WTC11 (cell line): ENCODE measurements around the gene LMO1. TPM values are rescaled to one million over a fixed set of nuclear protein-coding genes. Genes with fewer than 3 reads are reported as not detected.

Experiments used
- ATAC-seq: fragments of 200-7000 bp; cut with Tn5 transposase; 2 replicates; pipeline ENCODE4 v1.10.0; 2021; ENCODE audit warnings: mild to moderate bottlenecking, moderate library complexity
- CTCF ChIA-PET: fragments of 300-600 bp; sonication (Branson Sonifier 250); formaldehyde crosslinking; loops from one replicate; lab custom pipeline; 2021; ENCODE audit warnings: antibody characterized with exemption; lab: Charles Lee
- POLR2A ChIA-PET: fragments of 350-600 bp; sonication (Branson Sonifier 250); formaldehyde crosslinking; loops from one replicate; lab custom pipeline; 2021; ENCODE audit warnings: antibody characterized with exemption; lab: Charles Lee
- DNase-seq: peaks from one replicate; pipeline ENCODE4 v3.0.0; 2021; ENCODE audit warnings: low spot score
- H3K27ac Mint-ChIP-seq: 2 replicates; pipeline ENCODE4 v1.8.0; 2021; ENCODE audit warnings: mixed read lengths
- H3K27me3 Mint-ChIP-seq: 2 replicates; pipeline ENCODE4 v1.8.0; 2021; ENCODE audit warnings: low read depth, mild to moderate bottlenecking, moderate library complexity, mixed read lengths
- H3K36me3 Mint-ChIP-seq: 2 replicates; pipeline ENCODE4 v1.8.0; 2021; ENCODE audit warnings: mixed read lengths
- H3K4me1 Mint-ChIP-seq: 2 replicates; pipeline ENCODE4 v1.8.0; 2022; ENCODE audit warnings: mixed read lengths
- H3K4me3 Mint-ChIP-seq: 2 replicates; pipeline ENCODE4 v1.8.0; 2021; ENCODE audit warnings: mild to moderate bottlenecking, moderate library complexity, mixed read lengths
- H3K9me3 Mint-ChIP-seq: 2 replicates; pipeline ENCODE4 v1.8.0; 2021; ENCODE audit warnings: mixed read lengths
- CBFB ChIP-seq: sonication (generic); formaldehyde crosslinking; IDR thresholded peaks from 2 replicates; pipeline ENCODE4 v1.8.1; 2022; ENCODE audit warnings: mild to moderate bottlenecking, low read depth, missing genetic modification reagents
- CTCF ChIP-seq: fragments of 200-600 bp; IDR thresholded peaks from 2 replicates; pipeline ENCODE4 v1.8.0; 2022; ENCODE audit warnings: antibody characterized with exemption
- EMX1 ChIP-seq: fragments of 250-450 bp; sonication (Bioruptor Pico); IDR thresholded peaks from 2 replicates; pipeline ENCODE4 v1.8.0; 2021; ENCODE audit warnings: mild to moderate bottlenecking
- FOXJ3 ChIP-seq: sonication (generic); formaldehyde crosslinking; IDR thresholded peaks from 2 replicates; pipeline ENCODE4 v1.9.0; 2021; ENCODE audit warnings: missing genetic modification reagents, mild to moderate bottlenecking, borderline replicate concordance
- FOXP1 ChIP-seq: sonication (generic); formaldehyde crosslinking; IDR thresholded peaks from 2 replicates; pipeline ENCODE4 v1.8.0; 2022; ENCODE audit warnings: missing genetic modification reagents, mild to moderate bottlenecking, moderate library complexity, borderline replicate concordance
- IRF1 ChIP-seq: sonication (generic); formaldehyde crosslinking; IDR thresholded peaks from 2 replicates; pipeline ENCODE4 v1.8.0; 2023; ENCODE audit warnings: missing genetic modification reagents
- IRF2 ChIP-seq: sonication (generic); formaldehyde crosslinking; IDR thresholded peaks from 2 replicates; pipeline ENCODE4 v1.8.0; 2022; ENCODE audit warnings: low read depth, missing genetic modification reagents, borderline replicate concordance
- JUN ChIP-seq: sonication (generic); formaldehyde crosslinking; IDR thresholded peaks from 2 replicates; pipeline ENCODE4 v1.8.0; 2023; ENCODE audit warnings: mild to moderate bottlenecking, missing genetic modification reagents
- NFYB ChIP-seq: sonication (generic); formaldehyde crosslinking; conservative IDR thresholded peaks from 2 replicates; pipeline ENCODE4 v1.8.0; 2022; ENCODE audit warnings: low read depth, missing genetic modification reagents
- NR1H2 ChIP-seq: sonication (generic); formaldehyde crosslinking; IDR thresholded peaks from 2 replicates; pipeline ENCODE4 v1.9.0; 2021; ENCODE audit warnings: mild to moderate bottlenecking, moderate library complexity, missing genetic modification reagents
- NR2C2 ChIP-seq: sonication (generic); formaldehyde crosslinking; IDR thresholded peaks from 2 replicates; pipeline ENCODE4 v1.8.0; 2022; ENCODE audit warnings: mild to moderate bottlenecking, missing genetic modification reagents
- NR3C1 ChIP-seq: sonication (generic); formaldehyde crosslinking; conservative IDR thresholded peaks from 2 replicates; pipeline ENCODE4 v1.8.1; 2023; ENCODE audit warnings: low read depth, mild to moderate bottlenecking, missing genetic modification reagents
- RELA ChIP-seq: sonication (generic); formaldehyde crosslinking; IDR thresholded peaks from 2 replicates; pipeline ENCODE4 v1.8.1; 2022; ENCODE audit warnings: missing genetic modification reagents, mild to moderate bottlenecking, borderline replicate concordance
- SMAD4 ChIP-seq: sonication (generic); formaldehyde crosslinking; IDR thresholded peaks from 2 replicates; pipeline ENCODE4 v1.8.0; 2022; ENCODE audit warnings: mild to moderate bottlenecking, missing genetic modification reagents
- SOX15 ChIP-seq: fragments of 250-450 bp; sonication (Bioruptor Pico); IDR thresholded peaks from 2 replicates; pipeline ENCODE4 v1.9.0; 2021; ENCODE audit warnings: mild to moderate bottlenecking
- TP53 ChIP-seq: sonication (generic); formaldehyde crosslinking; IDR thresholded peaks from 2 replicates; pipeline ENCODE4 v1.8.1; 2023; ENCODE audit warnings: mild to moderate bottlenecking, missing genetic modification reagents
- ZNF121 ChIP-seq: sonication (generic); formaldehyde crosslinking; IDR thresholded peaks from 2 replicates; pipeline ENCODE4 v1.8.0; 2023; ENCODE audit warnings: missing genetic modification reagents
- ZNF219 ChIP-seq: sonication (generic); formaldehyde crosslinking; IDR thresholded peaks from 2 replicates; pipeline ENCODE4 v1.8.0; 2023; ENCODE audit warnings: missing genetic modification reagents, mild to moderate bottlenecking, borderline replicate concordance
- ZNF263 ChIP-seq: sonication (generic); formaldehyde crosslinking; IDR thresholded peaks from 2 replicates; pipeline ENCODE4 v1.8.1; 2022; ENCODE audit warnings: low read depth, mild to moderate bottlenecking, moderate library complexity, missing genetic modification reagents
- ZNF416 ChIP-seq: fragments of 250-450 bp; sonication (Bioruptor Pico); IDR thresholded peaks from 2 replicates; pipeline ENCODE4 v1.9.0; 2021; ENCODE audit warnings: mild to moderate bottlenecking, inconsistent platforms
- ZNF425 ChIP-seq: fragments of 250-450 bp; sonication (Bioruptor Pico); conservative IDR thresholded peaks from 2 replicates; pipeline ENCODE4 v1.9.0; 2021; ENCODE audit warnings: mild to moderate bottlenecking
- ZNF512 ChIP-seq: sonication (generic); formaldehyde crosslinking; IDR thresholded peaks from 2 replicates; pipeline ENCODE4 v1.8.1; 2022; ENCODE audit warnings: missing genetic modification reagents, borderline replicate concordance
- ZNF671 ChIP-seq: fragments of 250-450 bp; sonication (Bioruptor Pico); IDR thresholded peaks from 2 replicates; pipeline ENCODE4 v1.8.0; 2021; ENCODE audit warnings: mild to moderate bottlenecking
- total RNA-seq: library from RNA; stranded (reverse); gene quantifications from 3 replicates; pipeline ENCODE4 v1.2.3, GENCODE V29; 2021
- TF ChIP-seq, protein P1 (sequence below): sonication (generic); formaldehyde crosslinking; IDR thresholded peaks from 2 replicates; pipeline ENCODE4 v1.8.1; 2023; ENCODE audit warnings: mild to moderate bottlenecking, missing genetic modification reagents, moderate library complexity
- TF ChIP-seq, protein P2 (sequence below): sonication (generic); formaldehyde crosslinking; IDR thresholded peaks from 2 replicates; pipeline ENCODE4 v1.8.1; 2023; ENCODE audit warnings: mild to moderate bottlenecking, missing genetic modification reagents, moderate library complexity

LMO1 gene
- total RNA-seq, 1 experiment from 2014 or later = 0.44 TPM

DNA sequence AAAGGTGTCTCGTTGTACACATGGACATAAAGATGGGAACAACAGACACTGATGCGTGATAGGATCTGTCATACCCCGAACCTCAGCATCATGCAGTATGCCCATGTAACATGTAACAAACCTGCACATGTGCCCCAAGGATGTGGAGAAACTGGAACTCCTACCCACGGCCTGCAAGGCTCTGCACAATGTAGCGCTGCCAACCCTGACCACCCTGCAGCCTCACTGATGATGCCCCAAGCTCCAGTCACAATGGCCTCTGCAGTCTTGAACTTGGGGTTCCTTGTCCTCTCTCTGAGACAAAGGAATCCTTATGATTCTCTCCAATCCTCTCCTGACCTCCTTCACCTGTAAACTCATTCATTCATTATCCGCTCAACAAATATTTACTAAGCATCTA, 14.2 kb downstream of the LMO1 start (continued):
- TF ChIP-seq IRF1 (CRISPR knock-in tag) = no peak

GRCh38 chr11:8248786-8249185, 14.9 kb downstream of the LMO1 start:
- H3K9me3 Mint-ChIP-seq = no peaks in the 10 kb centered on the region
- CTCF ChIA-PET = interaction anchor here (0.7 to 5.4 kb wide), 5 partner anchors 14 to 56 kb away, joined by 3 to 57 read pairs (median 6); partner anchors contain the start of gene LMO1
- no peak for TF ChIP-seq JUN
- no peak for TF ChIP-seq ZNF512 (CRISPR knock-in tag)
- no peak for TF ChIP-seq NFYB (CRISPR knock-in tag)
- TF ChIP-seq NR1H2 (CRISPR knock-in tag) = no peak
- TF ChIP-seq CBFB = no peak
- no peak overlapping the region for H3K27ac Mint-ChIP-seq
- POLR2A ChIA-PET = no interaction called here
- DNase-seq = peak; percentile 3
- peaks cover 2% of the 10 kb centered on the region; the same call in 1 of the 2 replicates for H3K4me1 Mint-ChIP-seq
- H3K4me3 Mint-ChIP-seq = no peak overlapping the region
- no peaks in the 10 kb centered on the region; the same call in 1 of the 2 replicates for H3K27me3 Mint-ChIP-seq
- ATAC-seq = no peak
- H3K36me3 Mint-ChIP-seq = no peaks in the 10 kb centered on the region

GRCh38 chr11:8247312-8247711, 16.4 kb downstream of the LMO1 start:
- peaks cover 13% of the 10 kb centered on the region for H3K4me1 Mint-ChIP-seq
- TF ChIP-seq FOXJ3 = no peak
- TF ChIP-seq, protein P1, sequence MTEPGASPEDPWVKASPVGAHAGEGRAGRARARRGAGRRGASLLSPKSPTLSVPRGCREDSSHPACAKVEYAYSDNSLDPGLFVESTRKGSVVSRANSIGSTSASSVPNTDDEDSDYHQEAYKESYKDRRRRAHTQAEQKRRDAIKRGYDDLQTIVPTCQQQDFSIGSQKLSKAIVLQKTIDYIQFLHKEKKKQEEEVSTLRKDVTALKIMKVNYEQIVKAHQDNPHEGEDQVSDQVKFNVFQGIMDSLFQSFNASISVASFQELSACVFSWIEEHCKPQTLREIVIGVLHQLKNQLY = no peak
- peak; percentile 49 for TF ChIP-seq CTCF
- no peak for TF ChIP-seq CBFB
- no peak for TF ChIP-seq ZNF416
- no peak for TF ChIP-seq IRF2
- ChIA-PET CTCF (interaction anchor here (0.7 to 5.4 kb wide), 19 partner anchors 9 to 713 kb away, joined by 3 to 57 read pairs (median 5); partner anchors contain the start of gene LMO1), POLR2A (no interaction called here)
- H3K4me3 Mint-ChIP-seq = no peak overlapping the region
- H3K36me3 Mint-ChIP-seq = no peaks in the 10 kb centered on the region
- ATAC-seq (peak; percentile 43), DNase-seq (peak; percentile 74)
- H3K9me3 Mint-ChIP-seq = no peaks in the 10 kb centered on the region
- no peaks in the 10 kb centered on the region; the same call in 1 of the 2 replicates for H3K27me3 Mint-ChIP-seq
- H3K27ac Mint-ChIP-seq = no peak overlapping the region

DNA sequence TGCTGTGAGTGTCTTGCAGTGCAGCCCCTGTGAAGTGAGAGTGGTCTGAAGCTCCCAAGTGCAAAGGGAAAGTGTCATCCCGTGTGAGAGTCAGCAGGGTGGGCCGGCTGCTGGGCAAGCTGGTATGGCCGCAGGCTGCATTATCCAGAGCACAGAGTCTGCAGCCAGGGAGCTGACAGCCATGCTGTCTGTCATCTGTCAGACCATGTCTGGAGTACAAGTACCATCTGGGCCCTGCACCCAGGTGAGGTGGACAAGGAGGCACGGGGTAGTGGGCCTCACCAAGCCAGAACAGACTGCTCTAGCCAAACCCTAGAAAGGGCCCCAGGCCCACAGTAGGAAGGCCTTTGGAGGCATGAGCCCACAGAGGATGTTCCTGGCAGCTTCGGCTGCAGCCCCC, 20.2 kb downstream of the LMO1 start:
- H3K4me3 Mint-ChIP-seq = no peak overlapping the region
- H3K36me3 Mint-ChIP-seq = peaks cover 6% of the 10 kb centered on the region
- H3K27ac Mint-ChIP-seq = no peak overlapping the region
- H3K27me3 Mint-ChIP-seq = no peaks in the 10 kb centered on the region; the same call in 1 of the 2 replicates
- ChIA-PET POLR2A (no interaction called here), CTCF (interaction anchor here (1.0 to 8.1 kb wide), 9 partner anchors 10 to 323 kb away, joined by 3 to 97 read pairs (median 7); partner anchors contain the start of gene LMO1)
- ATAC-seq (no peak), DNase-seq (no peak)
- peaks cover 27% of the 10 kb centered on the region for H3K4me1 Mint-ChIP-seq
- H3K9me3 Mint-ChIP-seq = peaks cover 10% of the 10 kb centered on the region
- TF ChIP-seq ZNF219 (CRISPR knock-in tag) (no peak), FOXP1 (CRISPR knock-in tag) (no peak), SOX15 (CRISPR knock-in tag) (no peak), TP53 (CRISPR knock-in tag) (no peak), EMX1 (CRISPR knock-in tag) (no peak), NR3C1 (CRISPR knock-in tag) (no peak), ZNF425 (CRISPR knock-in tag) (no peak), ZNF121 (CRISPR knock-in tag) (no peak), RELA (CRISPR knock-in tag) (no peak), SMAD4 (CRISPR knock-in tag) (no peak), ZNF263 (CRISPR knock-in tag) (no peak), ZNF671 (CRISPR knock-in tag) (no peak), JUN (no peak), NFYB (CRISPR knock-in tag) (no peak), NR2C2 (CRISPR knock-in tag) (no peak)
- TF ChIP-seq, protein P2, sequence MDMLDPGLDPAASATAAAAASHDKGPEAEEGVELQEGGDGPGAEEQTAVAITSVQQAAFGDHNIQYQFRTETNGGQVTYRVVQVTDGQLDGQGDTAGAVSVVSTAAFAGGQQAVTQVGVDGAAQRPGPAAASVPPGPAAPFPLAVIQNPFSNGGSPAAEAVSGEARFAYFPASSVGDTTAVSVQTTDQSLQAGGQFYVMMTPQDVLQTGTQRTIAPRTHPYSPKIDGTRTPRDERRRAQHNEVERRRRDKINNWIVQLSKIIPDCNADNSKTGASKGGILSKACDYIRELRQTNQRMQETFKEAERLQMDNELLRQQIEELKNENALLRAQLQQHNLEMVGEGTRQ = no peak
